ENCODE measurements around the gene HIGD1B. TPM values are rescaled to one million over a fixed set of nuclear protein-coding genes. Genes with fewer than 3 reads are reported as not detected.
A peak's percentile ranks its signal among the peaks of the same experiment; 100 is the strongest.

Gene HIGD1B
- total and polyA plus RNA-seq, 2 donors from 2014 or later: 2.2 to 3.2 TPM

DNA sequence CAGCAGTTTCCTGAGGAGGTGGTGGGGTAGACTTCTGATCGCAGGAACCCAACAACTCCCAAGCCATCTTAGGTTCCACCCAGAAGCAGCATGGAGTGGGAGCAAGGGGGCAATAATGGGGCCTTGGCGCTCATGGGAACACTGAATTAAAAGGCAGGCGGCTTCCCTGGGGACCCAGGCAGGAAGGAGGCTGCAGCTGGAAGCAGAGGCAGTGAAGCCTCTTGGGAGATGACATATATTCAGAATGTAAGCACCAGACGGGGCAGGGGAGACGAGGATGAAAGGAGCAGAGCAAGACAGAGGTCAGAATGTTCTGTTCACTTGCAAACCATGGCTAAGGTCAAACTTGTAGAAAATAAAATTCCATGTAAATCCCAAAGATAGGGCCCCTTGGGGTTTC is 2.9 kb downstream of the HIGD1B start:
- no peaks in the 10 kb centered on the region for H3K9me3 ChIP-seq (ENCODE audit: control insufficient read depth in 2 of 3, insufficient read depth in 1 of 3, low read length in 3 of 3)
- H3K9ac ChIP-seq (ENCODE audit: low read length in 3 of 3): no peak overlapping the region
- H3K4me3 ChIP-seq (ENCODE audit: low read length in 3 of 3): no peak overlapping the region
- FAIRE-seq (no peak), DNase-seq (no peak)
- H3K4me1 ChIP-seq (ENCODE audit: control insufficient read depth in 2 of 3, insufficient read depth in 2 of 3, low read depth in 1 of 3, low read length in 3 of 3): no peaks in the 10 kb centered on the region
- intact Hi-C loops (cut with DNase I): no loop called here
- peaks cover 0 to 32% (median 31%) of the 10 kb centered on the region in 3 donors for H3K36me3 ChIP-seq (ENCODE audit: control insufficient read depth in 2 of 3, insufficient read depth in 3 of 3, low read length in 3 of 3)
- no peaks in the 10 kb centered on the region for H3K27me3 ChIP-seq (ENCODE audit: control insufficient read depth, insufficient read depth, low read length)
- TF ChIP-seq, protein P1, sequence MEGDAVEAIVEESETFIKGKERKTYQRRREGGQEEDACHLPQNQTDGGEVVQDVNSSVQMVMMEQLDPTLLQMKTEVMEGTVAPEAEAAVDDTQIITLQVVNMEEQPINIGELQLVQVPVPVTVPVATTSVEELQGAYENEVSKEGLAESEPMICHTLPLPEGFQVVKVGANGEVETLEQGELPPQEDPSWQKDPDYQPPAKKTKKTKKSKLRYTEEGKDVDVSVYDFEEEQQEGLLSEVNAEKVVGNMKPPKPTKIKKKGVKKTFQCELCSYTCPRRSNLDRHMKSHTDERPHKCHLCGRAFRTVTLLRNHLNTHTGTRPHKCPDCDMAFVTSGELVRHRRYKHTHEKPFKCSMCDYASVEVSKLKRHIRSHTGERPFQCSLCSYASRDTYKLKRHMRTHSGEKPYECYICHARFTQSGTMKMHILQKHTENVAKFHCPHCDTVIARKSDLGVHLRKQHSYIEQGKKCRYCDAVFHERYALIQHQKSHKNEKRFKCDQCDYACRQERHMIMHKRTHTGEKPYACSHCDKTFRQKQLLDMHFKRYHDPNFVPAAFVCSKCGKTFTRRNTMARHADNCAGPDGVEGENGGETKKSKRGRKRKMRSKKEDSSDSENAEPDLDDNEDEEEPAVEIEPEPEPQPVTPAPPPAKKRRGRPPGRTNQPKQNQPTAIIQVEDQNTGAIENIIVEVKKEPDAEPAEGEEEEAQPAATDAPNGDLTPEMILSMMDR (IDR thresholded peaks at IDR 0.05; ENCODE audit: borderline replicate concordance, extremely low read depth, insufficient read depth): no peak
- no peak overlapping the region for H3K27ac ChIP-seq (ENCODE audit: low read depth in 2 of 2, low read length in 2 of 2)

DNA sequence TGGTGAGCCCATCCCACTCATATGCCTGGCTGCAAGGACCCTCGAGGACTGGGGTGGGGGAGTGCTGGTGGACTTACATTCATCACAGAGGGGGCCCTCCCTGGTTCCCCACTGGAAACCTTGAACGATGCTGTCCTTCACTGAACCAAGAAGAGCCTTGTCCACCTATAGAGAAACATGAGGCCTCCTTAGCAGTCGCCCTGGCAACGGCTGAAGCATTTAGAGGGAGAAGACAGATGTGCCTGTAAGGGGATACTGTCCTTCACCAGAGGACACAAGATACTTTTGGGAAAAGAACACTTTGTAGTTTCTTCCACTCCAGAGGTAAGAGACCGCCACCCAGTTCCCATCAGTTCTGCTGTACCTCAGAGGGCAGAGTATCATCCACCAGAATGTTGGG is 6.5 kb downstream of the HIGD1B start:
- Histone ChIP-seq H3K27me3 (ENCODE audit: control insufficient read depth, insufficient read depth, low read length) (no peaks in the 10 kb centered on the region), H3K9ac (ENCODE audit: low read length in 3 of 3) (no peak overlapping the region), H3K36me3 (ENCODE audit: control insufficient read depth in 2 of 3, insufficient read depth in 3 of 3, low read length in 3 of 3) (peaks cover 0 to 63% (median 45%) of the 10 kb centered on the region in 3 donors), H3K27ac (ENCODE audit: low read depth in 2 of 2, low read length in 2 of 2) (no peak overlapping the region), H3K9me3 (ENCODE audit: control insufficient read depth in 2 of 3, insufficient read depth in 1 of 3, low read length in 3 of 3) (no peaks in the 10 kb centered on the region), H3K4me1 (ENCODE audit: control insufficient read depth in 2 of 3, insufficient read depth in 2 of 3, low read depth in 1 of 3, low read length in 3 of 3) (no peaks in the 10 kb centered on the region), H3K4me3 (ENCODE audit: low read length in 3 of 3) (no peak overlapping the region)
- TF ChIP-seq, protein P1 (IDR thresholded peaks at IDR 0.05; ENCODE audit: borderline replicate concordance, extremely low read depth, insufficient read depth): no peak
- FAIRE-seq (no peak), DNase-seq (peak in 4 of 5 donors; percentile 58 to 89 (median 80))
- intact Hi-C loops (cut with DNase I): no loop called here

DNA sequence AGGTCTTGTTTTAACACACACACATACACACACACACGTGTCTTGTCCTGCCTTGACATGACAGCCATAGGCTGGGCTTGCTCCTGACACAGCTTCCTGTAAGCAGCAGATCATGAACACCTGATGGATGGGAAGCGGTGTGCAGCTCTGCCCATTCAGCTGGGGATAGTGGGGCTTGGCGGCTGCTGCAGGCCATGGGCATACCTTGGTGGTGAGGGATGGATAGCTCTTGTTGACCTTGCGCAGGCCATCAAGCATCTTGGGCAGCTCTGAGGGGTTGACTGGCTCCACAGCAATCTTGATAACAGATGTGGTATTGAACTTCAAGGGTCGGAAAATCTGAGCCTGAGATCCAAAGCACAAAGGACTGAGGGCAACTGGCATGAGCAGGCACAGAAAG is 12.0 kb downstream of the HIGD1B start:
- Histone ChIP-seq H3K4me1 (ENCODE audit: control insufficient read depth in 2 of 3, insufficient read depth in 2 of 3, low read depth in 1 of 3, low read length in 3 of 3) (no peaks in the 10 kb centered on the region), H3K27me3 (ENCODE audit: control insufficient read depth, insufficient read depth, low read length) (no peaks in the 10 kb centered on the region), H3K9ac (ENCODE audit: low read length in 3 of 3) (no peak overlapping the region), H3K36me3 (ENCODE audit: control insufficient read depth in 2 of 3, insufficient read depth in 3 of 3, low read length in 3 of 3) (peaks cover 10 to 71% (median 51%) of the 10 kb centered on the region in 3 donors), H3K27ac (ENCODE audit: low read depth in 2 of 2, low read length in 2 of 2) (no peak overlapping the region), H3K9me3 (ENCODE audit: control insufficient read depth in 2 of 3, insufficient read depth in 1 of 3, low read length in 3 of 3) (no peaks in the 10 kb centered on the region), H3K4me3 (ENCODE audit: low read length in 3 of 3) (no peak overlapping the region)
- FAIRE-seq (no peak), DNase-seq (no peak)
- TF ChIP-seq, protein P1 (IDR thresholded peaks at IDR 0.05; ENCODE audit: borderline replicate concordance, extremely low read depth, insufficient read depth): no peak
- intact Hi-C loops (cut with DNase I): no loop called here

Data from kidney (tissue), 14 donors.